H9 (cell line): ENCODE measurements around the gene RITA1. TPM values are rescaled to one million over a fixed set of nuclear protein-coding genes. Genes with fewer than 3 reads are reported as not detected.

Source experiments
- DNase-seq: peaks from one replicate; pipeline ENCODE4 v3.0.0-alpha.2; 2017
- H2AFZ ChIP-seq: one replicate; pipeline ENCODE4 v1.6.1; 2013; ENCODE audit warnings: mild to moderate bottlenecking, low read length, control low read depth, moderate library complexity
- H2AK5ac ChIP-seq: 2 replicates; pipeline ENCODE4 v1.6.1; 2013; ENCODE audit warnings: low read length, control low read depth, mixed read lengths; ENCODE audit not compliant: insufficient read length
- H2BK120ac ChIP-seq: one replicate; pipeline ENCODE4 v1.6.1; 2013; ENCODE audit warnings: low read depth, mild to moderate bottlenecking, low read length, control low read depth, inconsistent platforms; ENCODE audit not compliant: poor library complexity, severe bottlenecking
- H2BK12ac ChIP-seq: 2 replicates; pipeline ENCODE4 v1.6.1; 2013; ENCODE audit warnings: low read length, control low read depth, mixed read lengths, low read depth; ENCODE audit not compliant: insufficient read length
- H2BK15ac ChIP-seq: 2 replicates; pipeline ENCODE4 v1.6.1; 2013; ENCODE audit warnings: low read depth, low read length, control low read depth
- H2BK20ac ChIP-seq: one replicate; pipeline ENCODE4 v1.6.1; 2013; ENCODE audit warnings: low read depth, mild to moderate bottlenecking, low read length, control low read depth, inconsistent platforms; ENCODE audit not compliant: poor library complexity, severe bottlenecking
- H2BK5ac ChIP-seq: 2 replicates; pipeline ENCODE4 v1.6.1; 2013; ENCODE audit warnings: low read length, control low read depth, mixed read lengths; ENCODE audit not compliant: insufficient read length
- H3K14ac ChIP-seq: 2 replicates; pipeline ENCODE4 v1.6.1; 2013; ENCODE audit warnings: low read length, control low read depth; ENCODE audit not compliant: insufficient read depth
- H3K18ac ChIP-seq: 2 replicates; pipeline ENCODE4 v1.6.1; 2013; ENCODE audit warnings: low read depth, mild to moderate bottlenecking, mixed read lengths, low read length, control low read depth; ENCODE audit not compliant: insufficient read length
- H3K23ac ChIP-seq: 2 replicates; pipeline ENCODE4 v1.6.1; 2013; ENCODE audit warnings: low read length, control low read depth, mixed read lengths, low read depth; ENCODE audit not compliant: insufficient read length
- H3K23me2 ChIP-seq: 2 replicates; pipeline ENCODE4 v1.6.1; 2013; ENCODE audit warnings: low read depth, mild to moderate bottlenecking, mixed read lengths, low read length, control low read depth; ENCODE audit not compliant: insufficient read length, poor library complexity, severe bottlenecking
- H3K27ac ChIP-seq: 2 replicates; pipeline ENCODE4 v1.5.1; 2013; ENCODE audit warnings: low read length, control low read depth, mixed read lengths, low read depth; ENCODE audit not compliant: insufficient read length
- H3K27me3 ChIP-seq: 2 replicates; pipeline ENCODE4 v1.6.1; 2013; ENCODE audit warnings: low read length, control low read depth, inconsistent platforms; ENCODE audit not compliant: insufficient read depth
- H3K4ac ChIP-seq: 2 replicates; pipeline ENCODE4 v1.6.1; 2013; ENCODE audit warnings: low read depth, mild to moderate bottlenecking, control low read depth, inconsistent platforms, low read length, moderate library complexity
- H3K4me1 ChIP-seq: 2 replicates; pipeline ENCODE4 v1.6.1; 2013; ENCODE audit warnings: low read length, control low read depth, inconsistent platforms; ENCODE audit not compliant: insufficient read depth
- H3K4me2 ChIP-seq: 2 replicates; pipeline ENCODE4 v1.6.1; 2013; ENCODE audit warnings: low read length, control low read depth, mixed read lengths; ENCODE audit not compliant: insufficient read length, insufficient read depth
- H3K56ac ChIP-seq: 2 replicates; pipeline ENCODE4 v1.6.1; 2013; ENCODE audit warnings: low read depth, mild to moderate bottlenecking, mixed read lengths, low read length, control low read depth; ENCODE audit not compliant: insufficient read length
- H3K79me1 ChIP-seq: 2 replicates; pipeline ENCODE4 v1.6.1; 2013; ENCODE audit warnings: low read depth, mild to moderate bottlenecking, moderate library complexity, low read length, control low read depth, inconsistent platforms; ENCODE audit not compliant: insufficient read depth, poor library complexity, severe bottlenecking
- H3K79me2 ChIP-seq: 2 replicates; pipeline ENCODE4 v1.6.1; 2013; ENCODE audit warnings: low read length, control low read depth, inconsistent platforms; ENCODE audit not compliant: insufficient read depth
- H3K9ac ChIP-seq: 2 replicates; pipeline ENCODE4 v1.6.1; 2013; ENCODE audit warnings: low read length, control low read depth, mixed read lengths; ENCODE audit not compliant: insufficient read length; ENCODE audit errors: extremely low read depth
- H3K9me3 ChIP-seq: one replicate; pipeline ENCODE4 v1.6.1; 2013; ENCODE audit warnings: low read depth, low read length, inconsistent platforms; ENCODE audit not compliant: control insufficient read depth
- H3T11ph ChIP-seq: one replicate; pipeline ENCODE4 v1.6.1; 2013; ENCODE audit warnings: mild to moderate bottlenecking, low read length, control low read depth, inconsistent platforms
- H4K20me1 ChIP-seq: one replicate; pipeline ENCODE4 v1.6.1; 2013; ENCODE audit not compliant: control insufficient read depth, insufficient read length, insufficient read depth
- H4K5ac ChIP-seq: 2 replicates; pipeline ENCODE4 v1.6.1; 2013; ENCODE audit warnings: low read depth, mild to moderate bottlenecking, mixed read lengths, low read length, control low read depth; ENCODE audit not compliant: insufficient read length
- H4K8ac ChIP-seq: replicated peaks from 2 replicates; pipeline ENCODE4 v1.6.1; 2013; ENCODE audit warnings: low read length, control low read depth, mixed read lengths, low read depth; ENCODE audit not compliant: insufficient read length
- H4K91ac ChIP-seq: 2 replicates; pipeline ENCODE4 v1.6.1; 2013; ENCODE audit warnings: low read depth, mild to moderate bottlenecking, moderate library complexity, mixed read lengths, low read length, control low read depth; ENCODE audit not compliant: insufficient read length
- H3K27ac Mint-ChIP-seq, 3 experiments: 2 replicates in 2 of 3; 3 replicates in 1 of 3; pipeline ENCODE4 v1.8.0; 2020 to 2021; ENCODE audit warnings: mixed read lengths in 3 of 3, mild to moderate bottlenecking in 1 of 3, moderate library complexity in 1 of 3
- H3K27me3 Mint-ChIP-seq: 2 replicates; pipeline ENCODE4 v1.8.0; 2021; ENCODE audit warnings: low read depth, mild to moderate bottlenecking, moderate library complexity, mixed read lengths
- H3K36me3 Mint-ChIP-seq, 3 experiments: 2 replicates in 2 of 3; 3 replicates in 1 of 3; pipeline ENCODE4 v1.8.0; 2020 to 2021; ENCODE audit warnings: low read depth in 3 of 3, mixed read lengths in 3 of 3; ENCODE audit not compliant: insufficient read depth in 1 of 3
- H3K4me1 Mint-ChIP-seq, 2 experiments: 2 replicates each; pipeline ENCODE4 v1.8.0; 2020; ENCODE audit warnings: mixed read lengths in 2 of 2
- H3K4me3 Mint-ChIP-seq, 2 experiments: 2 replicates in 1 of 2; 3 replicates in 1 of 2; pipeline ENCODE4 v1.8.0; 2020 to 2021; ENCODE audit warnings: mild to moderate bottlenecking in 2 of 2, mixed read lengths in 2 of 2, moderate library complexity in 1 of 2
- H3K9me3 Mint-ChIP-seq, 2 experiments: 2 replicates in 1 of 2; 3 replicates in 1 of 2; pipeline ENCODE4 v1.8.0; 2020; ENCODE audit warnings: mild to moderate bottlenecking in 2 of 2, mixed read lengths in 2 of 2, moderate library complexity in 1 of 2
- CTCF ChIP-seq: fragments of 200-600 bp; sonication (generic); conservative IDR thresholded peaks from 3 replicates; pipeline ENCODE4 v1.8.0; 2021; ENCODE audit warnings: antibody characterized with exemption, mild to moderate bottlenecking
- WGBS: extraction: QIAGEN DNeasy Blood & Tissue Kit; methylation state at CpG from one replicate; pipeline ENCODE4 v1.1.7; 2013; ENCODE audit warnings: missing lambda C conversion rate, low lambda C conversion rate, mixed read lengths; ENCODE audit not compliant: insufficient read length; ENCODE audit errors: extremely low coverage; 5-methylcytosine and 5-hydroxymethylcytosine counted together
- total RNA-seq: library from RNA; stranded (reverse); gene quantifications from 2 replicates; pipeline ENCODE4 v1.2.1, GENCODE V29; 2021

The RITA1 gene
- total RNA-seq, 1 experiment from 2014 or later = 26.1 TPM

DNA sequence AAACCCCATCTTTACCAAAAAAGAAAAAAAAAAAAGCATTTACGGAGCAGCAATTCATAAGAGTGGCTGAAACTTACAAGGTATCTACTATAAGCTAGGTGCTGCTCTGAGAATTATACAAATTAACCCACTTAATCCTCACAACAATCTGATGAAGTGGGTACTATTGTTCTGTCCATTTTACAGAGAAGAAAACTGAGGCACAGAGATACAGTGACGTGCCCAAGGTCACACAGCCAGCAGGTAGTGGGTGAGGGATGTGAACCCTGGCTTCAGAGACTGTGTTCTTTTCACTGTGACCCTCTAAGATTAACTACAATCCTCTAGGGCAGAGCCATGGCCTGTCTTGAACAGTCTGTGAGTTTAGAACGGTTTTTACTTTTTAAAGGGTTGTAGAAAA is 3.5 kb upstream of the RITA1 start:
- H3K4me1 Mint-ChIP-seq = peaks cover 8 to 10% of the 10 kb centered on the region in 2 experiments
- H3K4me1 ChIP-seq = no peaks in the 10 kb centered on the region
- TF ChIP-seq CTCF = no peak
- H3K14ac ChIP-seq = no peak overlapping the region
- H3K9me3 Mint-ChIP-seq = no peaks in the 10 kb centered on the region
- H3K4ac ChIP-seq = no peak overlapping the region
- WGBS = no CpG with 5 or more reads among the region's 3 CpGs
- peaks cover 8% of the 10 kb centered on the region for H3K23me2 ChIP-seq
- no peak overlapping the region for H2BK15ac ChIP-seq
- H3K9me3 ChIP-seq = no peaks in the 10 kb centered on the region
- H4K91ac ChIP-seq = no peak overlapping the region
- H2AFZ ChIP-seq = no peak overlapping the region
- H3K36me3 Mint-ChIP-seq = peaks cover 46 to 56% (median 55%) of the 10 kb centered on the region in 3 experiments
- H3K79me1 ChIP-seq = peaks cover 16% of the 10 kb centered on the region
- DNase-seq = no peak
- H3K23ac ChIP-seq = no peak overlapping the region
- no peak overlapping the region for H2BK12ac ChIP-seq
- no peak overlapping the region for H3K9ac ChIP-seq
- H3K27me3 Mint-ChIP-seq = no peaks in the 10 kb centered on the region
- H3K4me3 Mint-ChIP-seq = no peak overlapping the region
- H2BK5ac ChIP-seq = no peak overlapping the region
- no peak overlapping the region for H2AK5ac ChIP-seq
- H2BK20ac ChIP-seq = no peak overlapping the region
- peaks cover 15% of the 10 kb centered on the region; the same call in 1 of the 2 replicates for H3K79me2 ChIP-seq
- no peak overlapping the region for H3K18ac ChIP-seq
- no peak overlapping the region for H3K56ac ChIP-seq
- no peak overlapping the region; a peak in 1 of 7 replicates for H3K27ac Mint-ChIP-seq
- H3K27ac ChIP-seq = no peak overlapping the region
- no peaks in the 10 kb centered on the region for H3K27me3 ChIP-seq
- H4K5ac ChIP-seq = no peak overlapping the region
- H3T11ph ChIP-seq = no peak overlapping the region
- H3K4me2 ChIP-seq = no peak overlapping the region
- H4K8ac ChIP-seq = no peak overlapping the region
- no peaks in the 10 kb centered on the region for H4K20me1 ChIP-seq
- H2BK120ac ChIP-seq = no peak overlapping the region
